ENCODE data around the gene FGF12.
A peak's percentile ranks its signal among the peaks of the same experiment; 100 is the strongest.

FGF12 gene

DNA sequence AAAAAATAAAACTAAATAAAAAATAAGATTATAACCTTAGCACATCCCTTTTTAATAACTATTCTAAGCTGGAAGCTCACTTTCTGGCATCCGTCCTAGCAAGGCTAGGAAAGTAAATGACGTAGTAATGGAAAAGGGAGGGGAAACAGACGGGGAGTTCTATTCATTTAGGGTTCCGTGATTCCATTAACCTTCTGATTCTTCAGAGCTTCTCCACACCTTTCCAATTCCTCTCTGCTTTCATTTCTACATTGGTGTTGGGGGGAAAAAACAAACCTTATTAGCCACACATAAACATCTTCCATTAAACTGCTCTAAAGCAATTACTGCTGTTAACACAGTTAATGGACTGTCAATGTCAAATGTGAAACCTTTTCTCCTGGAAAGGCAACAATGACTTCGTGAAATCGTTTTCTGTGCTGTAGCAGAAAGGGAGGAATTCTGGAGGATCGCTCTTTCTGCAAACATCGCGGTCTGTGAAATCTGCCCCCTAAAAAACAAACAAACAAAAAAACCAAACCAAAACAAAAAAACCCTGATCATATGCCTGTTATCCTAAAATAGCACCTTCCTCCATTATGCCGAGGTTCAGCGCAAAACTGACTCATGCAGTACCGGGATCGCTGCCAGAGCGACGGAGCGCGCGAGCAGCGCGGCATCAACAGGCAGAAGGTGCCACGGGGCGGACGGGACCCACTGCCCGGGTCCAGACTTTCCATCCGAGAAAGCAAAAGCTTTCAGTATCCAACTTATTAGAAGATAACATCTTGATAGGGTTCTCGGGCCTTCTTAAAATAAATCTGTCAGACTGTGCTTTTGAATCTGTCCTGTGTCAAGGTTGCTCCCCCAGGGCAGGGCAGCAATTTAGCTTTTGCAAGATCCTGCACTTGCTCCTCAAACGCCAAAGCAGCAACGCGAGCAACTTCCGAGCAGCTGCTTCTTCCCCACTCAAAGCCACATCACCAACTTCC is 156.2 kb downstream of the FGF12 start:
- no peak overlapping the region for H3K14ac ChIP-seq (ENCODE audit: low read length)
- H3K79me1 ChIP-seq (ENCODE audit: low read length), result no peaks in the 10 kb centered on the region
- H3K36me3 ChIP-seq (ENCODE audit: control insufficient read depth in 1 of 2, insufficient read depth in 2 of 2, low read length in 2 of 2), result no peaks in the 10 kb centered on the region
- no peak overlapping the region for H2AFZ ChIP-seq (ENCODE audit: insufficient read depth, low read length, poor library complexity)
- no peak overlapping the region for H2AK5ac ChIP-seq (ENCODE audit: low read length)
- H3K4ac ChIP-seq (ENCODE audit: low read depth, low read length), result no peak overlapping the region
- no peaks in the 10 kb centered on the region for H3K9me3 ChIP-seq (ENCODE audit: insufficient read depth, low read depth, low read length)
- DNase-seq, result peak in 1 of 2 donors; percentile 25
- no peak overlapping the region for H3K27ac ChIP-seq (ENCODE audit: low read depth, low read length)
- H3K4me2 ChIP-seq (ENCODE audit: low read length), result no peak overlapping the region
- H3K4me3 ChIP-seq (ENCODE audit: low read depth, low read length), result no peak overlapping the region
- no CpG with 5 or more reads among the region's 30 CpGs for WGBS (ENCODE audit: extremely low coverage, insufficient coverage, insufficient read length)
- no peak overlapping the region for H3K18ac ChIP-seq (ENCODE audit: low read length)
- no peak overlapping the region for H2BK12ac ChIP-seq (ENCODE audit: low read length)
- no peak overlapping the region for H2BK5ac ChIP-seq (ENCODE audit: low read depth, low read length, poor library complexity)
- H4K91ac ChIP-seq (ENCODE audit: low read depth, low read length), result no peak overlapping the region
- H3K27me3 ChIP-seq (ENCODE audit: insufficient read depth, low read length), result no peaks in the 10 kb centered on the region
- no peak overlapping the region for H3K9ac ChIP-seq (ENCODE audit: low read length)
- H3K4me1 ChIP-seq (ENCODE audit: control insufficient read depth in 1 of 2, insufficient read depth in 2 of 2, low read length in 2 of 2), result no peaks in the 10 kb centered on the region
- H3K79me2 ChIP-seq (ENCODE audit: control insufficient read depth, insufficient read depth, low read length, poor library complexity), result no peaks in the 10 kb centered on the region
- no peak overlapping the region for H2BK120ac ChIP-seq (ENCODE audit: insufficient read depth, low read length, poor library complexity)
- no peak overlapping the region for H3K23ac ChIP-seq (ENCODE audit: low read length)
- no peak overlapping the region for H4K8ac ChIP-seq (ENCODE audit: low read depth, low read length)
- no peak overlapping the region for H4K12ac ChIP-seq (ENCODE audit: low read depth, low read length)

DNA sequence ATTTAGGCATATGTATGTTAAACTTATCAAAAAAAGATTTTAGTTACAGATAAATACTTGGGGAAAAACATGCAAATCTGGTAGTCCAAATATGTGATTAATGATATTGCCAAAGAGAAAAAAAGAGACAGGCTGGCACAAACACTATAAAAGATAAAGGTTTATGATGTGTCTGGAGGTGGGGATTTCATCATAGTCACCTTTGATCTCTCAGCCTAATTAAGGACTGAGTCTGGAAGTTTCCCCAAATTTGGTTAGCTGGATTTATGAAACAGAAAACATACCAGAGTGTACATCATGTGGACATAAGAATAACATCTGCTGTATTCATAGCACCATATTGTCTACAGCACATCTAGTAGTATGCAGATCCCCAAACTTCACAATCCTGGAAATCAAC is 157.0 kb downstream of the FGF12 start:
- H4K91ac ChIP-seq (ENCODE audit: low read depth, low read length), result no peak overlapping the region
- H3K23ac ChIP-seq (ENCODE audit: low read length), result no peak overlapping the region
- no peak overlapping the region for H4K12ac ChIP-seq (ENCODE audit: low read depth, low read length)
- H3K27me3 ChIP-seq (ENCODE audit: insufficient read depth, low read length), result no peaks in the 10 kb centered on the region
- no peak overlapping the region for H4K8ac ChIP-seq (ENCODE audit: low read depth, low read length)
- H3K4me2 ChIP-seq (ENCODE audit: low read length), result no peak overlapping the region
- no peak overlapping the region for H2BK120ac ChIP-seq (ENCODE audit: insufficient read depth, low read length, poor library complexity)
- H3K14ac ChIP-seq (ENCODE audit: low read length), result no peak overlapping the region
- H3K9ac ChIP-seq (ENCODE audit: low read length), result no peak overlapping the region
- H3K27ac ChIP-seq (ENCODE audit: low read depth, low read length), result no peak overlapping the region
- H3K4me1 ChIP-seq (ENCODE audit: control insufficient read depth in 1 of 2, insufficient read depth in 2 of 2, low read length in 2 of 2), result no peaks in the 10 kb centered on the region
- H2BK5ac ChIP-seq (ENCODE audit: low read depth, low read length, poor library complexity), result no peak overlapping the region
- H2BK12ac ChIP-seq (ENCODE audit: low read length), result no peak overlapping the region
- H3K79me1 ChIP-seq (ENCODE audit: low read length), result no peaks in the 10 kb centered on the region
- H3K18ac ChIP-seq (ENCODE audit: low read length), result no peak overlapping the region
- DNase-seq, result no peak
- H3K4me3 ChIP-seq (ENCODE audit: low read depth, low read length), result no peak overlapping the region
- H3K4ac ChIP-seq (ENCODE audit: low read depth, low read length), result no peak overlapping the region
- H2AFZ ChIP-seq (ENCODE audit: insufficient read depth, low read length, poor library complexity), result no peak overlapping the region
- no peaks in the 10 kb centered on the region for H3K79me2 ChIP-seq (ENCODE audit: control insufficient read depth, insufficient read depth, low read length, poor library complexity)
- H3K36me3 ChIP-seq (ENCODE audit: control insufficient read depth in 1 of 2, insufficient read depth in 2 of 2, low read length in 2 of 2), result no peaks in the 10 kb centered on the region
- no peak overlapping the region for H2AK5ac ChIP-seq (ENCODE audit: low read length)
- H3K9me3 ChIP-seq (ENCODE audit: insufficient read depth, low read depth, low read length), result no peaks in the 10 kb centered on the region

DNA sequence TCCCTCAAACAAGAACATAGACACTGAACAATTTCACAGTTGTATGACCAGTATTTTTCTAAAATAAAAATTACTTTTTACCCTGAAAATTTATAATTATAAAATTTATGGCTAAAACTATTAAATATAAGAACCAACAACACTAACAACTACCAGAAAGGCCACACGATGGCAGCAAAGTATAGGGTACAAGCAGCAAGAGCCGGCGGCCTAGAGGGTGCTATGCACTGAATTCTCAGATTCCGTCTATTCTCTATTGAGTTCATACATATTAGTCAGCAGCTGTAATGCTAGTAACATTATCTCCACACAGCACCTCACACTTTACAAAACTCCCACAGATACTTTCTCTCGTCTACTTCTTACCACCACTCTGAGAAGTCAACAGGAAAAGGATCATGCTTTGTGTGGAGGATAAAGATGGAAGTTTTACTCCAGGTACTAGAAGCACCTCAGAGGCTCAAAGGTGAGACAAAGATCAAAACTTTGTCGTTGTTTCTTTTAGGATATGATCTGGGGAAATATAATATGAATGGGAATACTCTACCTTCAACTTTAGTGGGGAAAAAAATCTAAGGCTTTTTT is 160.5 kb downstream of the FGF12 start:
- Histone ChIP-seq H3K18ac (ENCODE audit: low read length) (no peak overlapping the region), H3K4me3 (ENCODE audit: low read depth, low read length) (no peak overlapping the region), H3K23ac (ENCODE audit: low read length) (no peak overlapping the region), H3K4ac (ENCODE audit: low read depth, low read length) (no peak overlapping the region), H3K4me2 (ENCODE audit: low read length) (no peak overlapping the region), H3K79me2 (ENCODE audit: control insufficient read depth, insufficient read depth, low read length, poor library complexity) (no peaks in the 10 kb centered on the region), H3K27ac (ENCODE audit: low read depth, low read length) (no peak overlapping the region), H2AFZ (ENCODE audit: insufficient read depth, low read length, poor library complexity) (no peak overlapping the region), H3K36me3 (ENCODE audit: control insufficient read depth in 1 of 2, insufficient read depth in 2 of 2, low read length in 2 of 2) (no peaks in the 10 kb centered on the region), H3K9ac (ENCODE audit: low read length) (no peak overlapping the region), H3K79me1 (ENCODE audit: low read length) (no peaks in the 10 kb centered on the region), H4K8ac (ENCODE audit: low read depth, low read length) (no peak overlapping the region), H2AK5ac (ENCODE audit: low read length) (no peak overlapping the region), H3K27me3 (ENCODE audit: insufficient read depth, low read length) (no peaks in the 10 kb centered on the region), H3K4me1 (ENCODE audit: control insufficient read depth in 1 of 2, insufficient read depth in 2 of 2, low read length in 2 of 2) (no peaks in the 10 kb centered on the region), H3K9me3 (ENCODE audit: insufficient read depth, low read depth, low read length) (no peaks in the 10 kb centered on the region), H4K91ac (ENCODE audit: low read depth, low read length) (no peak overlapping the region), H2BK120ac (ENCODE audit: insufficient read depth, low read length, poor library complexity) (no peak overlapping the region), H2BK5ac (ENCODE audit: low read depth, low read length, poor library complexity) (no peak overlapping the region), H2BK12ac (ENCODE audit: low read length) (no peak overlapping the region), H3K14ac (ENCODE audit: low read length) (no peak overlapping the region), H4K12ac (ENCODE audit: low read depth, low read length) (no peak overlapping the region)
- peak; percentile 53 to 85 for DNase-seq
- WGBS (ENCODE audit: extremely low coverage, insufficient coverage, insufficient read length), result no CpG with 5 or more reads among the region's 6 CpGs

DNA sequence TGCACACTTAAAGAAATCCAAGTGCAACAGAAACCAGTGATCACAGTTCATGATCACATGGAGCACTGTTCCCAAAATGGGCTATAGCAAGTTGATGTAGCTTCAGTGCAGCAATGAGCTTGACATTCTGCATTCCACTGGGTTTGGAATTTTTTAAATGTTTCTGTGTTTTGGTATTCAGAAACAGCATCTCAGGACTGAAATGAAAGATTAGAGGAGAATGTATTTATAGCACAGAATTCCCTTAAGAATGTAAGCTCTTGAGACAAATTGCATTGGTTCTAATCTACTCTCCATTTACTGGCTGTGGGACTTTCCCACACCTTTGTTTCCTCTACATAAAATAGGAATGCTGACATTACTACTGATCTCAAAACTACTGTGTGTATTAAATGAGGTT is 162.7 kb downstream of the FGF12 start:
- no peaks in the 10 kb centered on the region for H3K79me2 ChIP-seq (ENCODE audit: control insufficient read depth, insufficient read depth, low read length, poor library complexity)

More for the DNA sequence above, 162.7 kb downstream of the FGF12 start:
- H4K12ac ChIP-seq (ENCODE audit: low read depth, low read length), result no peak overlapping the region
- no peaks in the 10 kb centered on the region for H3K4me1 ChIP-seq (ENCODE audit: control insufficient read depth in 1 of 2, insufficient read depth in 2 of 2, low read length in 2 of 2)
- H3K27ac ChIP-seq (ENCODE audit: low read depth, low read length), result no peak overlapping the region
- DNase-seq, result peak; percentile 13 to 80
- no peak overlapping the region for H3K4ac ChIP-seq (ENCODE audit: low read depth, low read length)
- H2BK12ac ChIP-seq (ENCODE audit: low read length), result no peak overlapping the region
- H2AK5ac ChIP-seq (ENCODE audit: low read length), result no peak overlapping the region
- H3K23ac ChIP-seq (ENCODE audit: low read length), result no peak overlapping the region
- H4K8ac ChIP-seq (ENCODE audit: low read depth, low read length), result no peak overlapping the region
- no peaks in the 10 kb centered on the region for H3K79me1 ChIP-seq (ENCODE audit: low read length)
- no peak overlapping the region for H2BK120ac ChIP-seq (ENCODE audit: insufficient read depth, low read length, poor library complexity)
- H4K91ac ChIP-seq (ENCODE audit: low read depth, low read length), result no peak overlapping the region
- no peak overlapping the region for H2BK5ac ChIP-seq (ENCODE audit: low read depth, low read length, poor library complexity)
- no peak overlapping the region for H3K9ac ChIP-seq (ENCODE audit: low read length)
- no peak overlapping the region for H3K18ac ChIP-seq (ENCODE audit: low read length)
- no peak overlapping the region for H2AFZ ChIP-seq (ENCODE audit: insufficient read depth, low read length, poor library complexity)
- H3K4me2 ChIP-seq (ENCODE audit: low read length), result no peak overlapping the region
- H3K36me3 ChIP-seq (ENCODE audit: control insufficient read depth in 1 of 2, insufficient read depth in 2 of 2, low read length in 2 of 2), result no peaks in the 10 kb centered on the region
- H3K27me3 ChIP-seq (ENCODE audit: insufficient read depth, low read length), result no peaks in the 10 kb centered on the region
- no peaks in the 10 kb centered on the region for H3K9me3 ChIP-seq (ENCODE audit: insufficient read depth, low read depth, low read length)
- H3K14ac ChIP-seq (ENCODE audit: low read length), result no peak overlapping the region
- H3K4me3 ChIP-seq (ENCODE audit: low read depth, low read length), result no peak overlapping the region
